ENCODE results near the gene GYS1. TPM values are rescaled to one million over a fixed set of nuclear protein-coding genes. Genes with fewer than 3 reads are reported as not detected.

The GYS1 gene
- total RNA-seq, 4 donors from 2014 or later, result 28.8 to 42.0 (median 31.0) TPM

- TF ChIP-seq EP300 (IDR thresholded peaks at IDR 0.05), result no peak
- TF ChIP-seq CTCF (IDR thresholded peaks at IDR 0.05), result no peak
- no peak for TF ChIP-seq POLR2A (IDR thresholded peaks at IDR 0.05)
- no peak overlapping the region for H3K4me3 ChIP-seq
- peaks cover 0 to 21% (median 16%) of the 10 kb centered on the region in 4 donors for H3K4me1 ChIP-seq
- H3K36me3 ChIP-seq, result peaks cover 0 to 73% (median 16%) of the 10 kb centered on the region in 3 donors
- no peaks in the 10 kb centered on the region for H3K9me3 ChIP-seq
- H3K27ac ChIP-seq, result no peak overlapping the region
- 84 to 89% methylated on average over 28 to 32 of the region's 32 CpGs for WGBS, 2 donors
- DNase-seq (ENCODE audit: low spot score in 2 of 2), result no peak
- H3K27me3 ChIP-seq, result peaks cover 0 to 15% of the 10 kb centered on the region in 2 donors
Observed at GRCh38 chr19:49014123-49014869, 21.2 kb upstream of the GYS1 start.

DNA sequence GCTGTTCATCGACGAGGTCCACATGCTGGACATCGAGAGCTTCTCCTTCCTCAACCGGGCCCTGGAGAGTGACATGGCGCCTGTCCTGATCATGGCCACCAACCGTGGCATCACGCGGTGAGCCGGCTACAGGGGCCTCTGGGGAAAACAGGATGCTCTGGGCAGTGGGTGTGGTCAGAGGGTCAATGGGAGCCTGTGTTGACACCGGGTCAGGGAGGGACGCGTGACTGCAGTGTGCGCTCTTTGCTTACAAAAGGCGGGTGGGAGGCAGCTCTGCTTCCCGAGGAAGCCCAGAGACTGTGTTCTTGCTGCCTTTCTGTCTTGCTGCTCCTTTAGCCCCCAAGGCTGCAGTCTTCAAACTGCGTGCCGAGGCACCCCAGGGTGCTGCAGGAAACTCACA is 18.1 kb upstream of the GYS1 start:
- Histone ChIP-seq H3K4me3 (no peak overlapping the region), H3K9me3 (no peaks in the 10 kb centered on the region), H3K27me3 (no peaks in the 10 kb centered on the region), H3K27ac (no peak overlapping the region), H3K4me1 (no peaks in the 10 kb centered on the region), H3K36me3 (peaks cover 0 to 95% (median 16%) of the 10 kb centered on the region in 3 donors)
- 63 to 76% methylated on average over 16 to 17 of the region's 17 CpGs for WGBS, 2 donors
- no peak for TF ChIP-seq EP300 (IDR thresholded peaks at IDR 0.05)
- TF ChIP-seq POLR2A (IDR thresholded peaks at IDR 0.05), result no peak
- no peak for TF ChIP-seq CTCF (IDR thresholded peaks at IDR 0.05)
- no peak for DNase-seq (ENCODE audit: low spot score in 2 of 2)

GRCh38 chr19:49010453-49010852 is 17.3 kb upstream of the GYS1 start:
- WGBS, 2 donors, result 89 to 90% methylated on average over 18 of the region's 18 CpGs
- H3K9me3 ChIP-seq, result no peaks in the 10 kb centered on the region
- H3K4me1 ChIP-seq, result no peaks in the 10 kb centered on the region
- DNase-seq (ENCODE audit: low spot score in 2 of 2), result no peak
- H3K36me3 ChIP-seq, result peaks cover 0 to 95% (median 15%) of the 10 kb centered on the region in 3 donors
- H3K4me3 ChIP-seq, result no peak overlapping the region
- H3K27me3 ChIP-seq, result no peaks in the 10 kb centered on the region
- H3K27ac ChIP-seq, result no peak overlapping the region
- TF ChIP-seq EP300 (IDR thresholded peaks at IDR 0.05) (no peak), POLR2A (IDR thresholded peaks at IDR 0.05) (no peak), CTCF (IDR thresholded peaks at IDR 0.05) (no peak)

DNA sequence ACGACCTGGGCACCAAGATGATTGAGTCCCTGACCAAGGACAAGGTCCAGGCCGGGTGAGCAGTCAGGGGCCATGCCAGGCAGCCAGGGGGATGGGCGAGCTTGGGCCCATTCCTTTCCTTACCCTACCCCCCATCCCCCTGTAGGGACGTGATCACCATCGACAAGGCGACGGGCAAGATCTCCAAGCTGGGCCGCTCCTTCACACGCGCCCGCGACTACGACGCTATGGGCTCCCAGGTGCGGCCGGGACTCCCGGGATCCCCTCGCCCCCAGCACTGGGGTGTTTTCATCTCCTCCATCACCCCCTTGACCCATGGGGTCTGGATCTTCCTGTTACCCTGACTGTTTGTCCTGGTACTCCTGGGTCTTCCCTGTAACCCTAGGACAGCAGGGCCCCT is 16.7 kb upstream of the GYS1 start:
- WGBS, 2 donors, result 94% methylated on average over 16 to 18 of the region's 18 CpGs
- Histone ChIP-seq H3K27ac (no peak overlapping the region), H3K4me3 (no peak overlapping the region), H3K9me3 (no peaks in the 10 kb centered on the region), H3K36me3 (peaks cover 0 to 95% (median 12%) of the 10 kb centered on the region in 3 donors), H3K4me1 (no peaks in the 10 kb centered on the region), H3K27me3 (no peaks in the 10 kb centered on the region)
- DNase-seq (ENCODE audit: low spot score in 2 of 2), result no peak
- TF ChIP-seq EP300 (IDR thresholded peaks at IDR 0.05), result no peak
- TF ChIP-seq POLR2A (IDR thresholded peaks at IDR 0.05), result no peak
- no peak for TF ChIP-seq CTCF (IDR thresholded peaks at IDR 0.05)

- TF ChIP-seq EP300 (IDR thresholded peaks at IDR 0.05), result no peak
- no peak for TF ChIP-seq POLR2A (IDR thresholded peaks at IDR 0.05)
- no peak for TF ChIP-seq CTCF (IDR thresholded peaks at IDR 0.05)
- 93 to 97% methylated on average over 14 to 22 of the region's 22 CpGs for WGBS, 2 donors
- peaks cover 0 to 96% (median 18%) of the 10 kb centered on the region in 3 donors for H3K36me3 ChIP-seq
Observed at GRCh38 chr19:49006905-49007304, 13.8 kb upstream of the GYS1 start.

More at GRCh38 chr19:49006905-49007304, 13.8 kb upstream of the GYS1 start:
- no peak overlapping the region for H3K27ac ChIP-seq
- H3K4me3 ChIP-seq, result no peak overlapping the region
- H3K27me3 ChIP-seq, result no peaks in the 10 kb centered on the region
- DNase-seq (ENCODE audit: low spot score in 2 of 2), result no peak
- no peaks in the 10 kb centered on the region for H3K4me1 ChIP-seq
- H3K9me3 ChIP-seq, result no peaks in the 10 kb centered on the region

Measured in tibial nerve (tissue), 4 donors.